ENCODE results near the gene CDH4.

Gene CDH4

GRCh38 chr20:61847420-61847748 is 595.3 kb downstream of the CDH4 start:
- POLR2A ChIA-PET = no interaction called here
- CTCF ChIA-PET = no interaction called here
- H3K27ac ChIP-seq (ENCODE audit: extremely low read depth, low read depth, low read length) = no peak overlapping the region
- H3K4me3 ChIP-seq (ENCODE audit: low read depth, low read length) = no peak overlapping the region
- no peaks in the 10 kb centered on the region for H3K9me3 ChIP-seq (ENCODE audit: control insufficient read depth, insufficient read depth, low read depth, low read length)
- H3K36me3 ChIP-seq (ENCODE audit: control insufficient read depth in 2 of 2, insufficient read depth in 1 of 2, low read length in 2 of 2) = no peaks in the 10 kb centered on the region
- no peaks in the 10 kb centered on the region for H3K4me1 ChIP-seq (ENCODE audit: control insufficient read depth, insufficient read depth, low read length)
- no peak for TF ChIP-seq ZNF76 (tag by site-specific recombination; IDR thresholded peaks at IDR 0.05; ENCODE audit: borderline replicate concordance, low read depth)
- no peak for TF ChIP-seq ZNF169 (tag by site-specific recombination; IDR thresholded peaks at IDR 0.05)
- no peak for TF ChIP-seq ZNF660 (tag by site-specific recombination; IDR thresholded peaks at IDR 0.05)
- no peak for TF ChIP-seq ZNF792 (tag by site-specific recombination; IDR thresholded peaks at IDR 0.05)
- no peak for TF ChIP-seq ZNF26 (tag by site-specific recombination; IDR thresholded peaks at IDR 0.05)
- TF ChIP-seq ZBTB1 (tag by site-specific recombination; IDR thresholded peaks at IDR 0.05) = no peak
- no peak for TF ChIP-seq ZNF776 (tag by site-specific recombination; IDR thresholded peaks at IDR 0.05; ENCODE audit: borderline replicate concordance)
- TF ChIP-seq ZNF843 (tag by site-specific recombination; IDR thresholded peaks at IDR 0.05) = no peak
- no peak for TF ChIP-seq ZNF266 (tag by site-specific recombination; IDR thresholded peaks at IDR 0.05; ENCODE audit: low read depth)
- no peak for TF ChIP-seq ZNF777 (tag by site-specific recombination; IDR thresholded peaks at IDR 0.05; ENCODE audit: borderline replicate concordance)
- TF ChIP-seq, protein P1, sequence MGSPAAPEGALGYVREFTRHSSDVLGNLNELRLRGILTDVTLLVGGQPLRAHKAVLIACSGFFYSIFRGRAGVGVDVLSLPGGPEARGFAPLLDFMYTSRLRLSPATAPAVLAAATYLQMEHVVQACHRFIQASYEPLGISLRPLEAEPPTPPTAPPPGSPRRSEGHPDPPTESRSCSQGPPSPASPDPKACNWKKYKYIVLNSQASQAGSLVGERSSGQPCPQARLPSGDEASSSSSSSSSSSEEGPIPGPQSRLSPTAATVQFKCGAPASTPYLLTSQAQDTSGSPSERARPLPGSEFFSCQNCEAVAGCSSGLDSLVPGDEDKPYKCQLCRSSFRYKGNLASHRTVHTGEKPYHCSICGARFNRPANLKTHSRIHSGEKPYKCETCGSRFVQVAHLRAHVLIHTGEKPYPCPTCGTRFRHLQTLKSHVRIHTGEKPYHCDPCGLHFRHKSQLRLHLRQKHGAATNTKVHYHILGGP (tag by site-specific recombination; IDR thresholded peaks at IDR 0.05) = no peak
- no peak for TF ChIP-seq SCRT1 (tag by site-specific recombination; IDR thresholded peaks at IDR 0.05; ENCODE audit: borderline replicate concordance)
- no peak for TF ChIP-seq ZNF585B (tag by site-specific recombination; IDR thresholded peaks at IDR 0.05)
- TF ChIP-seq CTCF (tag by site-specific recombination; IDR thresholded peaks at IDR 0.05) = no peak

- no peak overlapping the region for H3K4me3 ChIP-seq (ENCODE audit: low read depth, low read length)
- CTCF ChIA-PET = no interaction called here
- POLR2A ChIA-PET = no interaction called here
- H3K9me3 ChIP-seq (ENCODE audit: control insufficient read depth, insufficient read depth, low read depth, low read length) = no peaks in the 10 kb centered on the region
- no peaks in the 10 kb centered on the region for H3K36me3 ChIP-seq (ENCODE audit: control insufficient read depth in 2 of 2, insufficient read depth in 1 of 2, low read length in 2 of 2)
- no peaks in the 10 kb centered on the region for H3K4me1 ChIP-seq (ENCODE audit: control insufficient read depth, insufficient read depth, low read length)
- H3K27ac ChIP-seq (ENCODE audit: extremely low read depth, low read depth, low read length) = no peak overlapping the region
- no peak for TF ChIP-seq YY1 (tag by site-specific recombination; IDR thresholded peaks at IDR 0.05)
- TF ChIP-seq ZNF112 (tag by site-specific recombination; IDR thresholded peaks at IDR 0.05) = no peak
- TF ChIP-seq, protein P2, sequence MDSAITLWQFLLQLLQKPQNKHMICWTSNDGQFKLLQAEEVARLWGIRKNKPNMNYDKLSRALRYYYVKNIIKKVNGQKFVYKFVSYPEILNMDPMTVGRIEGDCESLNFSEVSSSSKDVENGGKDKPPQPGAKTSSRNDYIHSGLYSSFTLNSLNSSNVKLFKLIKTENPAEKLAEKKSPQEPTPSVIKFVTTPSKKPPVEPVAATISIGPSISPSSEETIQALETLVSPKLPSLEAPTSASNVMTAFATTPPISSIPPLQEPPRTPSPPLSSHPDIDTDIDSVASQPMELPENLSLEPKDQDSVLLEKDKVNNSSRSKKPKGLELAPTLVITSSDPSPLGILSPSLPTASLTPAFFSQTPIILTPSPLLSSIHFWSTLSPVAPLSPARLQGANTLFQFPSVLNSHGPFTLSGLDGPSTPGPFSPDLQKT (IDR thresholded peaks at IDR 0.05; ENCODE audit: borderline replicate concordance, low read depth, low read length) = no peak
- no peak for TF ChIP-seq ZNF510 (tag by site-specific recombination; IDR thresholded peaks at IDR 0.05; ENCODE audit: insufficient replicate concordance)
- TF ChIP-seq ZNF2 (tag by site-specific recombination; IDR thresholded peaks at IDR 0.05) = no peak
- TF ChIP-seq, protein P3, sequence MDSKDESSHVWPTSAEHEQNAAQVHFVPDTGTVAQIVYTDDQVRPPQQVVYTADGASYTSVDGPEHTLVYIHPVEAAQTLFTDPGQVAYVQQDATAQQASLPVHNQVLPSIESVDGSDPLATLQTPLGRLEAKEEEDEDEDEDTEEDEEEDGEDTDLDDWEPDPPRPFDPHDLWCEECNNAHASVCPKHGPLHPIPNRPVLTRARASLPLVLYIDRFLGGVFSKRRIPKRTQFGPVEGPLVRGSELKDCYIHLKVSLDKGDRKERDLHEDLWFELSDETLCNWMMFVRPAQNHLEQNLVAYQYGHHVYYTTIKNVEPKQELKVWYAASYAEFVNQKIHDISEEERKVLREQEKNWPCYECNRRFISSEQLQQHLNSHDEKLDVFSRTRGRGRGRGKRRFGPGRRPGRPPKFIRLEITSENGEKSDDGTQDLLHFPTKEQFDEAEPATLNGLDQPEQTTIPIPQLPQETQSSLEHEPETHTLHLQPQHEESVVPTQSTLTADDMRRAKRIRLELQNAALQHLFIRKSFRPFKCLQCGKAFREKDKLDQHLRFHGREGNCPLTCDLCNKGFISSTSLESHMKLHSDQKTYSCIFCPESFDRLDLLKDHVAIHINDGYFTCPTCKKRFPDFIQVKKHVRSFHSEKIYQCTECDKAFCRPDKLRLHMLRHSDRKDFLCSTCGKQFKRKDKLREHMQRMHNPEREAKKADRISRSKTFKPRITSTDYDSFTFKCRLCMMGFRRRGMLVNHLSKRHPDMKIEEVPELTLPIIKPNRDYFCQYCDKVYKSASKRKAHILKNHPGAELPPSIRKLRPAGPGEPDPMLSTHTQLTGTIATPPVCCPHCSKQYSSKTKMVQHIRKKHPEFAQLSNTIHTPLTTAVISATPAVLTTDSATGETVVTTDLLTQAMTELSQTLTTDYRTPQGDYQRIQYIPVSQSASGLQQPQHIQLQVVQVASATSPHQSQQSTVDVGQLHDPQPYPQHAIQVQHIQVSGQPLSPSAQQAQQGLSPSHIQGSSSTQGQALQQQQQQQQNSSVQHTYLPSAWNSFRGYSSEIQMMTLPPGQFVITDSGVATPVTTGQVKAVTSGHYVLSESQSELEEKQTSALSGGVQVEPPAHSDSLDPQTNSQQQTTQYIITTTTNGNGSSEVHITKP (tag by site-specific recombination; IDR thresholded peaks at IDR 0.05) = no peak
- TF ChIP-seq ZBTB48 (tag by site-specific recombination; IDR thresholded peaks at IDR 0.05) = no peak
- no peak for TF ChIP-seq REST (tag by site-specific recombination; IDR thresholded peaks at IDR 0.05)
- no peak for TF ChIP-seq ZNF324 (tag by site-specific recombination; IDR thresholded peaks at IDR 0.05)
These were observed 595.9 kb downstream of the CDH4 start for GRCh38 chr20:61847986-61848385.
